A673 (cell line): ENCODE measurements around the gene CNGA1. TPM values are rescaled to one million over a fixed set of nuclear protein-coding genes. Genes with fewer than 3 reads are reported as not detected.

ENCODE experiments used
- BruUV-seq: library from RNA; stranded (reverse); fragments of 400-500 nt; replicated peaks from 2 replicates; lab custom pipeline; 2021; lab: Mats Ljungman, UMichigan
- CTCF ChIA-PET: fragments of 300-600 bp; sonication (Branson Sonifier 250); formaldehyde crosslinking; loops from one replicate; lab custom pipeline; 2022; ENCODE audit warnings: antibody characterized with exemption; lab: Charles Lee
- POLR2A ChIA-PET: fragments of 300-600 bp; sonication (Branson Sonifier 250); formaldehyde crosslinking; loops from one replicate; lab custom pipeline; 2022; ENCODE audit warnings: antibody characterized with exemption; ENCODE audit not compliant: low non-redundant PET; lab: Charles Lee
- DNase-seq: peaks from one replicate; pipeline ENCODE4 v3.0.0-alpha.2; 2015; ENCODE audit warnings: low spot score
- H3K27ac ChIP-seq: fragments of 200-600 bp; sonication (generic); 2 replicates; pipeline ENCODE4 v1.5.1; 2016; ENCODE audit warnings: mixed run types, low read depth, mild to moderate bottlenecking, mixed read lengths, antibody characterized with exemption, low read length; ENCODE audit not compliant: poor library complexity, severe bottlenecking
- H3K27me3 ChIP-seq: fragments of 200-600 bp; sonication (generic); replicated peaks from 2 replicates; pipeline ENCODE4 v1.6.1; 2017; ENCODE audit warnings: mixed run types, low read depth, mild to moderate bottlenecking, mixed read lengths, antibody characterized with exemption, low read length; ENCODE audit not compliant: insufficient read depth, poor library complexity
- H3K36me3 ChIP-seq: fragments of 200-600 bp; sonication (generic); 2 replicates; pipeline ENCODE4 v1.6.1; 2016; ENCODE audit warnings: mixed run types, mild to moderate bottlenecking, mixed read lengths, antibody characterized with exemption, low read length; ENCODE audit not compliant: insufficient read depth, poor library complexity, severe bottlenecking
- H3K4me1 ChIP-seq: fragments of 200-600 bp; sonication (generic); 2 replicates; pipeline ENCODE4 v1.6.1; 2017; ENCODE audit warnings: mixed run types, mild to moderate bottlenecking, mixed read lengths, antibody characterized with exemption, low read length; ENCODE audit not compliant: insufficient read depth, poor library complexity, severe bottlenecking
- H3K4me3 ChIP-seq: fragments of 200-600 bp; sonication (generic); 2 replicates; pipeline ENCODE4 v1.5.1; 2016; ENCODE audit warnings: low read depth, mixed run types, mild to moderate bottlenecking, mixed read lengths, low read length; ENCODE audit not compliant: poor library complexity, severe bottlenecking
- H3K9me3 ChIP-seq: fragments of 200-600 bp; sonication (generic); 2 replicates; pipeline ENCODE4 v1.6.1; 2016; ENCODE audit warnings: mixed run types, low read depth, mild to moderate bottlenecking, mixed read lengths, antibody characterized with exemption, low read length; ENCODE audit not compliant: poor library complexity, severe bottlenecking
- EZH2 ChIP-seq: fragments of 200-600 bp; sonication (generic); IDR thresholded peaks from 2 replicates; pipeline ENCODE4 v1.6.1; 2017; ENCODE audit warnings: borderline replicate concordance, low read depth, mild to moderate bottlenecking, mixed read lengths, antibody characterized with exemption, low read length; ENCODE audit not compliant: poor library complexity, severe bottlenecking
- intact Hi-C: fragments of 100-400 bp; cut with micrococcal nuclease; formaldehyde crosslinking; loops from one replicate; pipeline ENCODE4 v1.10.0; 2022; ENCODE audit not compliant: unreplicated experiment
- total RNA-seq: library from RNA; stranded (reverse); gene quantifications from 2 replicates; pipeline ENCODE4 v1.2.3, GENCODE V29; 2021
- TF ChIP-seq, protein P1 (sequence below): fragments of 300-800, 200-600 bp; sonication (generic); conservative IDR thresholded peaks from 2 replicates; pipeline ENCODE4 v1.5.1; 2017; ENCODE audit warnings: low read depth, mild to moderate bottlenecking, antibody characterized with exemption, low read length, moderate library complexity, mixed read lengths

The CNGA1 gene
- total RNA-seq, 1 experiment from 2014 or later, result 0.39 TPM

DNA sequence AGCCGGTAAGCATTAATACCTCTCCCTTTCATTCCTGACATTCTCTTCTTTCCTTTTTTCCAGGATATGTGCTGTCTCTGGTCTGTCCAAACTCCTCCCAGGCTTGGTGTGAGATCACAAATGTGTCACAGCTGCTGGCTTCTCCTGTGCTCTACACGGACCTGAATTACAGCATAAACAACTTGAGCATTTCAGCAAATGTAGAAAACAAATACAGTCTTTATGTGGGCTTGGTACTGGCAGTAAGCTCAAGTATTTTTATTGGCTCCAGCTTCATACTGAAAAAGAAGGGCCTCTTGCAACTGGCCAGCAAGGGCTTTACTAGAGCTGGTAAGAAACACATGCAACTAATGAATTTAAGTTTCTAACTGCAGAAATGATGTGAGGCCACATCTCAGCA lies 8.5 kb upstream of the CNGA1 start:
- no peak overlapping the region for H3K4me3 ChIP-seq
- no peaks in the 10 kb centered on the region for H3K9me3 ChIP-seq
- no TSS peak for BruUV-seq
- no peaks in the 10 kb centered on the region for H3K4me1 ChIP-seq
- TF ChIP-seq, protein P1, sequence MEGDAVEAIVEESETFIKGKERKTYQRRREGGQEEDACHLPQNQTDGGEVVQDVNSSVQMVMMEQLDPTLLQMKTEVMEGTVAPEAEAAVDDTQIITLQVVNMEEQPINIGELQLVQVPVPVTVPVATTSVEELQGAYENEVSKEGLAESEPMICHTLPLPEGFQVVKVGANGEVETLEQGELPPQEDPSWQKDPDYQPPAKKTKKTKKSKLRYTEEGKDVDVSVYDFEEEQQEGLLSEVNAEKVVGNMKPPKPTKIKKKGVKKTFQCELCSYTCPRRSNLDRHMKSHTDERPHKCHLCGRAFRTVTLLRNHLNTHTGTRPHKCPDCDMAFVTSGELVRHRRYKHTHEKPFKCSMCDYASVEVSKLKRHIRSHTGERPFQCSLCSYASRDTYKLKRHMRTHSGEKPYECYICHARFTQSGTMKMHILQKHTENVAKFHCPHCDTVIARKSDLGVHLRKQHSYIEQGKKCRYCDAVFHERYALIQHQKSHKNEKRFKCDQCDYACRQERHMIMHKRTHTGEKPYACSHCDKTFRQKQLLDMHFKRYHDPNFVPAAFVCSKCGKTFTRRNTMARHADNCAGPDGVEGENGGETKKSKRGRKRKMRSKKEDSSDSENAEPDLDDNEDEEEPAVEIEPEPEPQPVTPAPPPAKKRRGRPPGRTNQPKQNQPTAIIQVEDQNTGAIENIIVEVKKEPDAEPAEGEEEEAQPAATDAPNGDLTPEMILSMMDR, result no peak
- no peak for TF ChIP-seq EZH2
- CTCF ChIA-PET, result no interaction called here
- H3K36me3 ChIP-seq, result no peaks in the 10 kb centered on the region
- no peak overlapping the region for H3K27ac ChIP-seq
- intact Hi-C loops, result no loop called here
- no peak for DNase-seq
- no peaks in the 10 kb centered on the region for H3K27me3 ChIP-seq
- POLR2A ChIA-PET, result no interaction called here

DNA sequence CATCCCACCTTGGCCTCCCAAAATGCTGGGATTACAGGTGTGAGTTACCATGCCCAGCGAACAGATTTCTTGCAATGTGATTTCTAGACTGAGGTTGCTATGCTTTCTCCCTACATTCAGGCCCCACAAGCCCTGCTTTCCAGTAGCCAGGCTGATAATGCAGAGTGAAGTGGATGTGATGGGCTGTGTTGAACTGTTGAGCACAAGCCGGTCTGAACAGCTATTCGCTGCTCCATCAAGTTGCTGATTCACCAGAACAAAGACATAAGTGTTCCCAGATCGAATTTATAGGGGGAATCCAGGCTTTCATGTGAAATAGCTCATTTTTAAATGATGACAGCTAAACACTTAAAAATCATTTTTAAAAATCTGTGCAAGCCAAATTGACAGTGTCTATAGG lies 8.0 kb upstream of the CNGA1 start:
- H3K27me3 ChIP-seq, result no peaks in the 10 kb centered on the region
- TF ChIP-seq, protein P1, result no peak
- no peak for TF ChIP-seq EZH2
- ChIA-PET CTCF (no interaction called here), POLR2A (no interaction called here)
- no peaks in the 10 kb centered on the region for H3K4me1 ChIP-seq
- intact Hi-C loops, result no loop called here
- H3K27ac ChIP-seq, result no peak overlapping the region
- no peaks in the 10 kb centered on the region for H3K36me3 ChIP-seq
- no peak for DNase-seq
- BruUV-seq, result no TSS peak
- no peak overlapping the region for H3K4me3 ChIP-seq
- H3K9me3 ChIP-seq, result no peaks in the 10 kb centered on the region

DNA sequence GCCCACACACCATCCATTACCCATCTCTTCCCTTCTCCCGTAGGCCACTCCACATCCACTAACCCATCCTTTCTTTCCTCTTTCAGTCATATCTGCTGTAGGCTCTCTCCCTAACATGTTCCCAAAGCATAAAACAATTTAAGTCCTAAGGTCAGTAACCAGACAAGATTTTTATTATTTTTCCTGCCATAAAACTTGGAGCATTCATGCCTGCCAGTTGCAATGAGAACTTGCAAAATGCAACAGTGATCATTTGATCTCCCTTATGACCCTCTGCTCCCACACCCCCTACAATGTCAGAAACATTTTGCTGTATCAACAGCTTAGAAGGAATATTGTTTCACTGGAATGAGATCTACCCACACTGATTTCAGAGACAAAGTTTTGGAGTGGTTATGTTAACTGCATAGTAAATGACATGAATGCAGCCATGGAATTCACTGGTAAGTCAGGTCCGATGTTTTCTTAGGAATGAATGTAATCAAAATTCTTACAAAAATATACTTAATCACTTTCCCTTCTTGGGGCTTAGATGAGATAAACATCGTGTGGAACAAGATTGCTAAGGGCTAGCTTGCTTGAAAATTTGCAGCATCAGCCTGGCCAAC lies 5.8 kb upstream of the CNGA1 start:
- ChIA-PET POLR2A (no interaction called here), CTCF (no interaction called here)
- H3K4me1 ChIP-seq, result no peaks in the 10 kb centered on the region
- H3K9me3 ChIP-seq, result no peaks in the 10 kb centered on the region
- no peak overlapping the region for H3K4me3 ChIP-seq
- no TSS peak for BruUV-seq
- DNase-seq, result no peak
- no peaks in the 10 kb centered on the region for H3K36me3 ChIP-seq
- intact Hi-C loops, result no loop called here
- no peaks in the 10 kb centered on the region for H3K27me3 ChIP-seq
- TF ChIP-seq, protein P1, result no peak
- TF ChIP-seq EZH2, result no peak
- no peak overlapping the region for H3K27ac ChIP-seq
